H1 (cell line): ENCODE data around the gene SDSL. TPM values are rescaled to one million over a fixed set of nuclear protein-coding genes. Genes with fewer than 3 reads are reported as not detected.
A peak's percentile ranks its signal among the peaks of the same experiment; 100 is the strongest.

Experiments
- CTCF ChIA-PET: fragments of 300-600 bp; sonication (Branson Sonifier 250); formaldehyde crosslinking; loops from one replicate; lab custom pipeline; 2021; ENCODE audit not compliant: partially characterized antibody; lab: Charles Lee
- POLR2A ChIA-PET: fragments of 300-600 bp; sonication (Branson Sonifier 250); formaldehyde crosslinking; loops from one replicate; lab custom pipeline; 2021; ENCODE audit warnings: inconsistent platforms; ENCODE audit not compliant: partially characterized antibody; lab: Charles Lee
- DNase-seq, 2 experiments: peaks; one replicate each; pipeline versions ENCODE4 v3.0.0 to v3.0.0-alpha.2; 2010 to 2022; ENCODE audit warnings: low spot score in 2 of 2, low read depth in 1 of 2, mixed read lengths in 1 of 2
- FAIRE-seq: peaks from 2 replicates; lab custom pipeline; 2011; peaks lifted over from hg19 to GRCh38; lab: Jason Lieb, UNC
- H2AFZ ChIP-seq: 2 replicates; pipeline ENCODE4 v1.8.1; 2012; ENCODE audit warnings: low read length, inconsistent platforms
- H2AK5ac ChIP-seq: 2 replicates; pipeline ENCODE4 v1.6.1; 2013; ENCODE audit warnings: low read depth, low read length
- H2BK120ac ChIP-seq: replicated peaks from 2 replicates; pipeline ENCODE3; 2013; ENCODE audit warnings: low read depth, low read length, inconsistent platforms
- H2BK12ac ChIP-seq: 2 replicates; pipeline ENCODE4 v1.6.1; 2013; ENCODE audit warnings: low read depth, low read length
- H2BK15ac ChIP-seq: 2 replicates; pipeline ENCODE4 v1.6.1; 2013; ENCODE audit warnings: low read length
- H2BK20ac ChIP-seq: 2 replicates; pipeline ENCODE4 v1.6.1; 2013; ENCODE audit warnings: low read length
- H2BK5ac ChIP-seq: 2 replicates; pipeline ENCODE4 v1.6.1; 2013; ENCODE audit warnings: low read depth, low read length
- H3K14ac ChIP-seq: 2 replicates; pipeline ENCODE4 v1.6.1; 2013; ENCODE audit warnings: inconsistent platforms; ENCODE audit not compliant: insufficient read length
- H3K18ac ChIP-seq: 2 replicates; pipeline ENCODE4 v1.6.1; 2013; ENCODE audit warnings: low read length; ENCODE audit errors: extremely low read depth
- H3K23ac ChIP-seq: 2 replicates; pipeline ENCODE4 v1.6.1; 2013; ENCODE audit warnings: inconsistent platforms; ENCODE audit not compliant: insufficient read length
- H3K23me2 ChIP-seq: 2 replicates; pipeline ENCODE4 v1.6.1; 2013; ENCODE audit warnings: low read depth, low read length
- H3K27ac ChIP-seq: 2 replicates; pipeline ENCODE4 v1.6.1; 2011; ENCODE audit warnings: low read depth, low read length, inconsistent platforms
- H3K27me3 ChIP-seq, 4 experiments: replicated peaks in 1 of 4; 1 replicate in 1 of 4; 2 replicates in 3 of 4; pipeline versions ENCODE4 v1.6.1 to v1.8.1; 2011 to 2013; ENCODE audit warnings: low read length in 3 of 4, mild to moderate bottlenecking in 3 of 4, inconsistent platforms in 2 of 4, mixed read lengths in 2 of 4, moderate library complexity in 1 of 4; ENCODE audit not compliant: control insufficient read depth in 3 of 4, insufficient read depth in 3 of 4; ENCODE audit errors: extremely low read depth in 1 of 4
- H3K36me3 ChIP-seq, 4 experiments: 2 replicates each; pipeline versions ENCODE4 v1.6.1 to v1.8.1; 2011 to 2013; ENCODE audit warnings: mild to moderate bottlenecking in 4 of 4, low read length in 3 of 4, moderate library complexity in 2 of 4, control low read depth in 1 of 4, inconsistent platforms in 1 of 4; ENCODE audit not compliant: insufficient read depth in 4 of 4, control insufficient read depth in 2 of 4
- H3K4ac ChIP-seq: replicated peaks from 2 replicates; pipeline ENCODE3; 2013; ENCODE audit warnings: low read length, low read depth, mixed read lengths, inconsistent platforms; ENCODE audit not compliant: insufficient read length
- H3K4me1 ChIP-seq, 4 experiments: replicated peaks in 1 of 4; 1 replicate in 1 of 4; 2 replicates in 3 of 4; pipeline versions ENCODE4 v1.6.1 to v1.8.1; 2011 to 2013; ENCODE audit warnings: low read length in 3 of 4, inconsistent platforms in 2 of 4, mixed read lengths in 1 of 4; ENCODE audit not compliant: insufficient read depth in 4 of 4, control insufficient read depth in 3 of 4
- H3K4me2 ChIP-seq, 2 experiments: 2 replicates each; pipeline versions ENCODE4 v1.6.1 to v1.8.1; 2011 to 2013; ENCODE audit warnings: low read depth in 2 of 2, low read length in 2 of 2, control low read depth in 1 of 2, inconsistent platforms in 1 of 2, mild to moderate bottlenecking in 1 of 2; ENCODE audit not compliant: insufficient read depth in 1 of 2
- H3K4me3 ChIP-seq, 4 experiments: fragments of 200-600, 300-600 bp in 1 of 4; sonication (generic), shearing (Covaris generic), sonication (Bioruptor Twin) in 1 of 4; 2 replicates each; pipeline versions ENCODE4 v1.5.1 to v1.8.1; 2011 to 2016; ENCODE audit warnings: low read length in 4 of 4, low read depth in 3 of 4, control low read depth in 2 of 4, inconsistent platforms in 2 of 4, mild to moderate bottlenecking in 2 of 4, mixed read lengths in 1 of 4, moderate library complexity in 1 of 4; ENCODE audit not compliant: insufficient read depth in 2 of 4; ENCODE audit errors: extremely low read depth in 1 of 4
- H3K56ac ChIP-seq: replicated peaks from 2 replicates; pipeline ENCODE3; 2013; ENCODE audit warnings: low read depth, mild to moderate bottlenecking, mixed read lengths, low read length, inconsistent platforms; ENCODE audit not compliant: insufficient read length
- H3K79me1 ChIP-seq: 2 replicates; pipeline ENCODE4 v1.6.1; 2013; ENCODE audit warnings: low read depth, low read length, control low read depth
- H3K79me2 ChIP-seq, 2 experiments: 2 replicates each; pipeline versions ENCODE4 v1.6.1 to v1.8.1; 2012 to 2013; ENCODE audit warnings: low read length in 2 of 2, mild to moderate bottlenecking in 2 of 2, inconsistent platforms in 1 of 2; ENCODE audit not compliant: insufficient read depth in 2 of 2, control insufficient read depth in 1 of 2
- H3K9ac ChIP-seq, 4 experiments: replicated peaks in 1 of 4; 1 replicate in 1 of 4; 2 replicates in 3 of 4; pipeline versions ENCODE4 v1.6.1 to v1.8.1; 2011 to 2013; ENCODE audit warnings: low read depth in 3 of 4, low read length in 3 of 4, control low read depth in 2 of 4, mild to moderate bottlenecking in 2 of 4, moderate library complexity in 2 of 4, inconsistent platforms in 1 of 4; ENCODE audit errors: extremely low read depth in 1 of 4
- H3K9me3 ChIP-seq, 2 experiments: 2 replicates each; pipeline versions ENCODE4 v1.6.1 to v1.8.1; 2012 to 2013; ENCODE audit warnings: mild to moderate bottlenecking in 2 of 2, moderate library complexity in 2 of 2, control low read depth in 1 of 2, inconsistent platforms in 1 of 2, low read depth in 1 of 2, low read length in 1 of 2, mixed read lengths in 1 of 2; ENCODE audit not compliant: insufficient read depth in 2 of 2
- H4K20me1 ChIP-seq, 2 experiments: replicated peaks in 1 of 2; 2 replicates each; pipeline versions ENCODE3 to v1.8.1; 2011 to 2013; ENCODE audit warnings: inconsistent platforms in 2 of 2, low read length in 2 of 2, mild to moderate bottlenecking in 1 of 2; ENCODE audit not compliant: insufficient read depth in 2 of 2, control insufficient read depth in 1 of 2
- H4K5ac ChIP-seq: 2 replicates; pipeline ENCODE4 v1.6.1; 2013; ENCODE audit warnings: low read length, low read depth, mixed read lengths, inconsistent platforms; ENCODE audit not compliant: insufficient read length
- H4K8ac ChIP-seq: 2 replicates; pipeline ENCODE4 v1.8.0; 2013; ENCODE audit warnings: mild to moderate bottlenecking, moderate library complexity, low read length, inconsistent platforms; ENCODE audit not compliant: insufficient read depth; ENCODE audit errors: extremely low read depth
- H4K91ac ChIP-seq: replicated peaks from 2 replicates; pipeline ENCODE3; 2013; ENCODE audit warnings: low read length, mixed read lengths, inconsistent platforms; ENCODE audit not compliant: insufficient read length
- KDM1A ChIP-seq: fragments of 200-600, 300-600 bp; sonication (generic); IDR thresholded peaks from 2 replicates; pipeline ENCODE4 v1.7.1; 2016; ENCODE audit warnings: mild to moderate bottlenecking, low read length, borderline replicate concordance
- USF2 ChIP-seq: IDR thresholded peaks from 2 replicates; pipeline ENCODE4 v1.6.1; 2011; ENCODE audit warnings: low read length, improper control_type of control experiment
- WGBS, 2 experiments: shearing (Covaris generic) in 1 of 2; methylation state at CpG; one replicate each; pipeline versions ENCODE4 v1.1.6 to v1.1.7; 2013 to 2015; ENCODE audit warnings: low lambda C conversion rate in 2 of 2, mixed read lengths in 2 of 2, inconsistent platforms in 1 of 2, low coverage in 1 of 2, missing lambda C conversion rate in 1 of 2; ENCODE audit not compliant: insufficient replicate concordance in 2 of 2, insufficient coverage in 1 of 2, insufficient read length in 1 of 2; ENCODE audit errors: extremely low coverage in 1 of 2, missing lambda C conversion rate in 1 of 2; 5-methylcytosine and 5-hydroxymethylcytosine counted together
- polyA plus RNA-seq, 7 experiments: library from polyadenylated mRNA; depleted of rRNA in 3 of 7; stranded (reverse) in 5 of 7; unstranded in 2 of 7; fragments of >200 nt in 5 of 7; fragments of 200-250 nt in 2 of 7; gene quantifications; 1 replicate in 5 of 7; 2 replicates in 1 of 7; 4 replicates in 1 of 7; pipeline versions ENCODE4 v1.2.1 to v1.2.3, GENCODE V29; 2011 to 2013; ENCODE audit warnings: missing spikeins in 2 of 7, mixed read lengths in 2 of 7
- total RNA-seq: library from RNA; stranded (reverse); fragmentation: NEBNext Ultra II Directional; extraction: Animal tissue kit (Norgen Biotek cat#: 25700); gene quantifications from 2 replicates; pipeline ENCODE4 v1.2.1, GENCODE V29; 2021

Gene SDSL
- total and polyA plus RNA-seq, 2 of the 8 experiments (the other 6 are each of a cell fraction or from before 2014, with no cell fraction given): 0.69 to 1.3 TPM

- POLR2A ChIA-PET: interaction anchor here (1.3 kb wide), 1 partner anchor 11 kb away, joined by 5 read pairs; no protein-coding TSS in a partner anchor
- CTCF ChIA-PET: interaction anchor here (1.6 to 1.8 kb wide), 2 partner anchors 15 to 91 kb away, joined by 3 to 5 read pairs; no protein-coding TSS in a partner anchor
Observed at GRCh38 chr12:113402586-113403260, 19.5 kb upstream of the SDSL start.

More at GRCh38 chr12:113402586-113403260, 19.5 kb upstream of the SDSL start:
- Histone ChIP-seq H2AK5ac (no peak overlapping the region), H3K4me1 (peaks cover 0 to 6% (median 3%) of the 10 kb centered on the region in 4 experiments; a peak in 4 of 7 replicates), H2BK12ac (no peak overlapping the region), H4K20me1 (peaks cover 0 to 1% of the 10 kb centered on the region in 2 experiments), H3K9ac (no peak overlapping the region), H4K91ac (no peak overlapping the region), H3K79me2 (no peaks in the 10 kb centered on the region), H3K79me1 (no peaks in the 10 kb centered on the region), H4K8ac (0 out of 2 replicates have a peak overlapping the region, but pooled peaks have one; percentile 35), H4K5ac (no peak overlapping the region), H3K56ac (no peak overlapping the region), H3K23me2 (peaks cover 1% of the 10 kb centered on the region; the same call in 1 of the 2 replicates), H2AFZ (no peak overlapping the region), H2BK120ac (no peak overlapping the region), H3K9me3 (no peaks in the 10 kb centered on the region), H3K23ac (no peak overlapping the region), H3K18ac (no peak overlapping the region), H2BK15ac (no peak overlapping the region), H3K27me3 (no peaks in the 10 kb centered on the region), H2BK5ac (no peak overlapping the region), H3K4me3 (no peak overlapping the region), H3K27ac (no peak overlapping the region), H3K4me2 (no peak overlapping the region), H3K14ac (no peak overlapping the region), H3K36me3 (no peaks in the 10 kb centered on the region), H2BK20ac (no peak overlapping the region), H3K4ac (no peak overlapping the region)
- WGBS, 2 experiments: 91% methylated on average over 23 of the region's 23 CpGs; no CpG with 5 or more reads in 1 of the 2 experiments
- DNase-seq: no peak
- peak; percentile 42; the same call in 1 of the 2 replicates for TF ChIP-seq KDM1A
- no peak for TF ChIP-seq USF2
- no peak for FAIRE-seq
